ENCODE results near the gene NEK2. TPM values are rescaled to one million over a fixed set of nuclear protein-coding genes. Genes with fewer than 3 reads are reported as not detected.

NEK2 gene
- total RNA-seq, 3 donors from 2014 or later, result 1.8 TPM; not detected in 2

GRCh38 chr1:211625040-211625439 is 50.4 kb downstream of the NEK2 start:
- Histone ChIP-seq H3K4me1 (no peaks in the 10 kb centered on the region), H3K27me3 (no peaks in the 10 kb centered on the region), H3K27ac (no peak overlapping the region), H3K36me3 (no peaks in the 10 kb centered on the region), H3K4me3 (no peak overlapping the region), H3K9me3 (no peaks in the 10 kb centered on the region)
- TF ChIP-seq POLR2AphosphoS5 (IDR thresholded peaks at IDR 0.05), result no peak
- no peak for TF ChIP-seq CTCF (IDR thresholded peaks at IDR 0.05)
- no peak for TF ChIP-seq POLR2A (IDR thresholded peaks at IDR 0.05)
- intact Hi-C loops (cut with DNase I; ENCODE audit: low total_unique reads), result no loop called here
- no peak for DNase-seq (ENCODE audit: low spot score in 2 of 2)

GRCh38 chr1:211623515-211623914 is 51.9 kb downstream of the NEK2 start:
- no peaks in the 10 kb centered on the region for H3K9me3 ChIP-seq
- intact Hi-C loops (cut with DNase I; ENCODE audit: low total_unique reads), result no loop called here
- no peak for DNase-seq (ENCODE audit: low spot score in 2 of 2)
- no peaks in the 10 kb centered on the region for H3K4me1 ChIP-seq
- H3K27me3 ChIP-seq, result no peaks in the 10 kb centered on the region
- TF ChIP-seq POLR2AphosphoS5 (IDR thresholded peaks at IDR 0.05) (no peak), CTCF (IDR thresholded peaks at IDR 0.05) (no peak), POLR2A (IDR thresholded peaks at IDR 0.05) (no peak)
- H3K4me3 ChIP-seq, result no peak overlapping the region
- H3K27ac ChIP-seq, result no peak overlapping the region
- H3K36me3 ChIP-seq, result no peaks in the 10 kb centered on the region

GRCh38 chr1:211621447-211622198 is 53.8 kb downstream of the NEK2 start:
- H3K36me3 ChIP-seq, result no peaks in the 10 kb centered on the region
- no peaks in the 10 kb centered on the region for H3K27me3 ChIP-seq
- H3K9me3 ChIP-seq, result no peaks in the 10 kb centered on the region
- no peak overlapping the region for H3K4me3 ChIP-seq
- H3K27ac ChIP-seq, result peak overlapping the region in 1 of 2 donors; percentile 21
- H3K4me1 ChIP-seq, result peaks cover 0 to 3% of the 10 kb centered on the region in 2 donors
- TF ChIP-seq POLR2AphosphoS5 (IDR thresholded peaks at IDR 0.05) (no peak), CTCF (IDR thresholded peaks at IDR 0.05) (no peak), POLR2A (IDR thresholded peaks at IDR 0.05) (no peak)
- intact Hi-C loops (cut with DNase I; ENCODE audit: low total_unique reads), result no loop called here
- DNase-seq (ENCODE audit: low spot score in 2 of 2), result no peak

- no peaks in the 10 kb centered on the region for H3K9me3 ChIP-seq
Measured at GRCh38 chr1:211620097-211620496, 55.3 kb downstream of the NEK2 start.

More at GRCh38 chr1:211620097-211620496, 55.3 kb downstream of the NEK2 start:
- Histone ChIP-seq H3K4me1 (peaks cover 0 to 8% of the 10 kb centered on the region in 2 donors), H3K27ac (no peak overlapping the region), H3K27me3 (no peaks in the 10 kb centered on the region), H3K36me3 (no peaks in the 10 kb centered on the region), H3K4me3 (no peak overlapping the region)
- intact Hi-C loops (cut with DNase I; ENCODE audit: low total_unique reads), result no loop called here
- no peak for DNase-seq (ENCODE audit: low spot score in 2 of 2)
- TF ChIP-seq CTCF (IDR thresholded peaks at IDR 0.05), result no peak
- TF ChIP-seq POLR2A (IDR thresholded peaks at IDR 0.05), result no peak
- TF ChIP-seq POLR2AphosphoS5 (IDR thresholded peaks at IDR 0.05), result no peak

Measured in breast epithelium (tissue), 4 donors.